Ecto neural progenitor cell (in vitro differentiated cells): ENCODE data around the gene LINC00305.

Source experiments
- DNase-seq: peaks from one replicate; pipeline ENCODE4 v3.0.0-alpha.2; 2018; ENCODE audit warnings: low spot score

The LINC00305 gene

GRCh38 chr18:64148988-64149387 lies at the start of gene LINC00305:
LINC00305 (minus strand) TSS chr18:64149088.
- no peak for DNase-seq

- no peak for DNase-seq
These were observed 42.2 kb upstream of the LINC00305 start for GRCh38 chr18:64191069-64191468.

GRCh38 chr18:64185987-64186386 lies 37.1 kb upstream of the LINC00305 start:
- no peak for DNase-seq

GRCh38 chr18:64183665-64184064 lies 34.8 kb upstream of the LINC00305 start:
- no peak for DNase-seq

- no peak for DNase-seq
These were observed 31.7 kb upstream of the LINC00305 start for GRCh38 chr18:64180617-64181016.

- no peak for DNase-seq
These were observed 31.3 kb upstream of the LINC00305 start for GRCh38 chr18:64180171-64180570.

GRCh38 chr18:64179556-64180080 lies 30.7 kb upstream of the LINC00305 start:
- DNase-seq = no peak

- no peak for DNase-seq
These were observed 30.0 kb upstream of the LINC00305 start for GRCh38 chr18:64178860-64179259.

- no peak for DNase-seq
These were observed 26.5 kb upstream of the LINC00305 start for GRCh38 chr18:64175432-64175831.

GRCh38 chr18:64171576-64171975 lies 22.7 kb upstream of the LINC00305 start:
- DNase-seq = no peak

GRCh38 chr18:64167408-64167925 lies 18.6 kb upstream of the LINC00305 start:
- DNase-seq = no peak

- DNase-seq = no peak
These were observed 17.0 kb upstream of the LINC00305 start for GRCh38 chr18:64165906-64166305.

GRCh38 chr18:64164883-64165282 lies 16.0 kb upstream of the LINC00305 start:
- DNase-seq = no peak

GRCh38 chr18:64149916-64150438 lies 1.1 kb upstream of the LINC00305 start:
- no peak for DNase-seq

GRCh38 chr18:64142904-64143303 lies 6.0 kb downstream of the LINC00305 start:
- no peak for DNase-seq

GRCh38 chr18:64137914-64138313 lies 11.0 kb downstream of the LINC00305 start:
- DNase-seq = no peak

- DNase-seq = no peak
These were observed 14.7 kb downstream of the LINC00305 start for GRCh38 chr18:64134044-64134747.

- DNase-seq = no peak
These were observed 16.0 kb downstream of the LINC00305 start for GRCh38 chr18:64132871-64133270.

- DNase-seq = no peak
These were observed 17.6 kb downstream of the LINC00305 start for GRCh38 chr18:64131314-64131713.

GRCh38 chr18:64127172-64127571 lies 21.7 kb downstream of the LINC00305 start:
- no peak for DNase-seq

- no peak for DNase-seq
These were observed 29.0 kb downstream of the LINC00305 start for GRCh38 chr18:64119916-64120315.

- no peak for DNase-seq
These were observed 30.5 kb downstream of the LINC00305 start for GRCh38 chr18:64118406-64118805.

- no peak for DNase-seq
These were observed 32.2 kb downstream of the LINC00305 start for GRCh38 chr18:64116571-64117175.
